KMS-11 (cell line): ENCODE measurements around the gene FUOM.

Source experiments
- H2AFZ ChIP-seq: fragments of 200-600 bp; sonication (generic); 2 replicates; pipeline ENCODE4 v1.6.1; 2016; ENCODE audit warnings: antibody characterized with exemption, mixed run types, low read depth
- H3K27ac ChIP-seq: fragments of 200-600 bp; sonication (generic); 2 replicates; pipeline ENCODE4 v1.6.1; 2016; ENCODE audit warnings: mild to moderate bottlenecking, mixed run types
- H3K27me3 ChIP-seq: fragments of 200-600 bp; sonication (generic); 2 replicates; pipeline ENCODE4 v1.6.1; 2017; ENCODE audit warnings: mild to moderate bottlenecking, low read depth, mixed run types, moderate library complexity; ENCODE audit not compliant: insufficient read depth
- H3K36me3 ChIP-seq: fragments of 200-600 bp; sonication (generic); 2 replicates; pipeline ENCODE4 v1.6.1; 2017; ENCODE audit warnings: mild to moderate bottlenecking, mixed run types; ENCODE audit not compliant: insufficient read depth
- H3K4me1 ChIP-seq: fragments of 200-600 bp; sonication (generic); 2 replicates; pipeline ENCODE4 v1.6.1; 2016; ENCODE audit warnings: mild to moderate bottlenecking, low read depth, mixed run types; ENCODE audit not compliant: poor library complexity, severe bottlenecking
- H3K4me2 ChIP-seq: fragments of 200-600 bp; sonication (generic); 2 replicates; pipeline ENCODE4 v1.7.0; 2016; ENCODE audit warnings: mild to moderate bottlenecking, mixed run types
- H3K4me3 ChIP-seq: fragments of 200-600 bp; sonication (generic); IDR thresholded peaks from 2 replicates; pipeline ENCODE4 v1.6.1; 2017; ENCODE audit warnings: low read depth, low read length, mixed read lengths; ENCODE audit not compliant: insufficient read depth
- H3K79me2 ChIP-seq: fragments of 200-600 bp; sonication (generic); 2 replicates; pipeline ENCODE4 v1.6.1; 2016; ENCODE audit warnings: low read depth, mixed run types; ENCODE audit not compliant: insufficient read depth
- H3K9ac ChIP-seq: fragments of 200-600 bp; sonication (generic); 2 replicates; pipeline ENCODE4 v1.6.1; 2016; ENCODE audit warnings: mild to moderate bottlenecking, mixed run types
- H4K20me1 ChIP-seq: fragments of 200-600 bp; sonication (generic); 2 replicates; pipeline ENCODE4 v1.6.1; 2016; ENCODE audit warnings: mild to moderate bottlenecking, mixed run types; ENCODE audit not compliant: insufficient read depth
- CTCF ChIP-seq: fragments of 200-600 bp; sonication (generic); conservative IDR thresholded peaks from 2 replicates; pipeline ENCODE4 v1.6.1; 2017; ENCODE audit warnings: low read depth, mild to moderate bottlenecking, antibody characterized with exemption, low read length, moderate library complexity, mixed read lengths

FUOM gene

GRCh38 chr10:133343558-133343957, 14.3 kb downstream of the FUOM start:
- TF ChIP-seq CTCF, result no peak
- H3K4me3 ChIP-seq, result no peak overlapping the region
- H3K4me2 ChIP-seq, result no peak overlapping the region
- H4K20me1 ChIP-seq, result no peaks in the 10 kb centered on the region
- H3K79me2 ChIP-seq, result no peaks in the 10 kb centered on the region
- peaks cover 20% of the 10 kb centered on the region; the same call in 1 of the 2 replicates for H3K27me3 ChIP-seq
- no peaks in the 10 kb centered on the region for H3K4me1 ChIP-seq
- H3K27ac ChIP-seq, result no peak overlapping the region
- no peak overlapping the region for H3K9ac ChIP-seq
- H2AFZ ChIP-seq, result no peak overlapping the region
- H3K36me3 ChIP-seq, result no peaks in the 10 kb centered on the region

- Histone ChIP-seq H3K79me2 (no peaks in the 10 kb centered on the region), H3K27me3 (peaks cover 20% of the 10 kb centered on the region; the same call in 1 of the 2 replicates), H3K9ac (no peak overlapping the region), H3K4me2 (no peak overlapping the region), H2AFZ (no peak overlapping the region), H3K27ac (no peak overlapping the region), H3K36me3 (no peaks in the 10 kb centered on the region), H3K4me3 (no peak overlapping the region), H4K20me1 (no peaks in the 10 kb centered on the region), H3K4me1 (no peaks in the 10 kb centered on the region)
- no peak for TF ChIP-seq CTCF
These were observed 14.9 kb downstream of the FUOM start for GRCh38 chr10:133342942-133343341.

GRCh38 chr10:133341983-133342382, 15.8 kb downstream of the FUOM start:
- Histone ChIP-seq H3K27ac (no peak overlapping the region), H3K36me3 (no peaks in the 10 kb centered on the region), H3K9ac (no peak overlapping the region), H3K4me1 (no peaks in the 10 kb centered on the region), H4K20me1 (no peaks in the 10 kb centered on the region), H3K27me3 (peaks cover 20% of the 10 kb centered on the region; the same call in 1 of the 2 replicates), H2AFZ (no peak overlapping the region), H3K4me2 (no peak overlapping the region), H3K79me2 (no peaks in the 10 kb centered on the region), H3K4me3 (no peak overlapping the region)
- TF ChIP-seq CTCF, result no peak

GRCh38 chr10:133339708-133340380, 18.0 kb downstream of the FUOM start:
- Histone ChIP-seq H4K20me1 (no peaks in the 10 kb centered on the region), H3K79me2 (no peaks in the 10 kb centered on the region), H3K27me3 (peaks cover 20% of the 10 kb centered on the region; the same call in 1 of the 2 replicates), H3K4me1 (no peaks in the 10 kb centered on the region), H3K4me2 (no peak overlapping the region), H3K36me3 (no peaks in the 10 kb centered on the region), H3K4me3 (no peak overlapping the region), H2AFZ (no peak overlapping the region), H3K27ac (no peak overlapping the region), H3K9ac (no peak overlapping the region)
- no peak for TF ChIP-seq CTCF
